Hepatic stellate cell (primary cell): ENCODE measurements around the gene PCDHB6.
"Not testable (repeated sequence)": the region's sequence is repeated elsewhere in the genome, so short reads cannot be mapped to it uniquely, and the experiment has no call there.

ENCODE experiments used
- DNase-seq: peaks from one replicate; pipeline ENCODE4 v3.0.0; 2011; ENCODE audit warnings: low spot score

The PCDHB6 gene

DNA sequence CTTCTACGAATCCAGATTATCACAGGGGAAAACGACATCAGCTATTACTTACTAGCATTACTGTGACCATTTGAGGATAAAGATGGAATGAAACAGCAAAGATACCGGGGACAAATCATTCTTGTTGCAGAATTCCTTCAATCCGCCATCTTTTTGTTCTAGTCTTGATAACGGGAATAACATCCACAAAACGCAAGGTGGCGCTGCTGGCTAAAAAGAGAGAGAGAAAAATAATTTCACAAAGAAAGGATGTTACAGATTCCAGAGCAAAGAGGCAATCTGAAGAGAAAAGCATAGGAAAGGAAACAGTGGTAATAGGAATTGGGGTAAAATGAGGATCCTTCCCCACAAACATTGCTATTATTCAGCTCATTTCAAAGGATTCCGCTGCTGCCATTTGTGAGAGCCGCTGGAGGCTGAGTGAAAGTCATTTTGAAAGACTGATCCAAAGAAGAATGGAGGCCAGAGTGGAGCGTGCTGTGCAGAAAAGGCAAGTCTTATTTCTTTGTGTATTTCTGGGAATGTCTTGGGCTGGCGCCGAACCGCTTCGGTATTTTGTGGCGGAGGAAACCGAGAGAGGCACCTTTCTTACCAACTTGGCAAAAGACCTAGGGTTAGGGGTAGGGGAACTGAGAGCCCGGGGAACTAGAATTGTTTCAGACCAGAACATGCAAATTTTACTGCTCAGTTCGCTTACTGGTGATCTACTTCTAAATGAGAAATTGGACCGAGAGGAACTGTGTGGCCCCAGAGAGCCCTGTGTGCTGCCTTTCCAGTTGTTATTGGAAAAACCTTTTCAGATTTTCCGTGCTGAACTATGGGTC lies 22.7 kb downstream of the PCDHB6 start, which contains the start of gene PCDHB7:
Gene PCDHB7 (plus strand): TSS at position 264 of the 824 bp plus-strand sequence. CDS start 192 bp downstream, at position 456.
- DNase-seq = peak; percentile 38

DNA sequence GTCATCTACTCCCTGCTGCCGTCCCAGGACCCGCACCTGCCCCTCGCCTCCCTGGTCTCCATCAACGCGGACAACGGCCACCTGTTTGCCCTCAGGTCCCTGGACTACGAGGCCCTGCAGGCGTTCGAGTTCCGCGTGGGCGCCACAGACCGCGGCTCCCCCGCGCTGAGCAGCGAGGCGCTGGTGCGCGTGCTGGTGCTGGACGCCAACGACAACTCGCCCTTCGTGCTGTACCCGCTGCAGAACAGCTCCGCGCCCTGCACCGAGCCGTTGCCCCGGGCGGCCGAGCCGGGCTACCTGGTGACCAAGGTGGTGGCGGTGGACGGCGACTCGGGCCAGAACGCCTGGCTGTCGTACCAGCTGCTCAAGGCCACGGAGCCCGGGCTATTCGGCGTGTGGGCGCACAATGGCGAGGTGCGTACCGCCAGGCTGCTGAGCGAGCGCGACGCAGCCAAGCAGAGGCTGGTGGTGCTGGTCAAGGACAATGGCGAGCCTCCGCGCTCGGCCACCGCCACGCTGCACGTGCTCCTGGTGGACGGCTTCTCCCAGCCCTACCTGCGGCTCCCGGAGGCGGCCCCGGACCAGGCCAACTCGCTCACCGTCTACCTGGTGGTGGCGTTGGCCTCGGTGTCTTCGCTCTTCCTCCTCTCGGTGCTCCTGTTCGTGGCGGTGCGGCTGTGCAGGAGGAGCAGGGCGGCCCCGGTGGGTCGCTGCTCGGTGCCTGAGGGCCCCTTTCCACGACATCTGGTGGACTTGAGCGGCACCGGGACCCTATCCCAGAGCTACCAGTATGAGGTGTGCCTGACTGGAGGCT lies 24.6 kb downstream of the PCDHB6 start:
- DNase-seq = not testable (repeated sequence)

DNA sequence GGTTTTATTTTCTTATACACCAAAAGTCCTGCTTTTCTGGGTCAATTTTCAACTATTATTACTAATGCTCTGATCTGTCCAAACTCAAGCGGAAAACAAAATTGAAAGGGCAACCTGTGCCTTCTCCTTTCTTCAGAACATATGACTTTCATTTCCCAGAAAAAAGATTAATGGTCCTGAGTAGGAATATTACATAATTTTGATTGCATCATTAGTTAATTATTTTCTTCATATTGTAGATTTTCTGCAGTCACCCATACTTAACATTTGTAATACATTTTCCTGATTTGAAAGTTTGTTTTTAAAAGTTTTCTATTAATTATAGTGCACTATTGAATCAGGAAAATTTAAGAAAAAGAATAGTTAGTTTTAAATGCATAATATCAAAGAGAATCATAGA lies 26.1 kb downstream of the PCDHB6 start:
- no peak for DNase-seq

DNA sequence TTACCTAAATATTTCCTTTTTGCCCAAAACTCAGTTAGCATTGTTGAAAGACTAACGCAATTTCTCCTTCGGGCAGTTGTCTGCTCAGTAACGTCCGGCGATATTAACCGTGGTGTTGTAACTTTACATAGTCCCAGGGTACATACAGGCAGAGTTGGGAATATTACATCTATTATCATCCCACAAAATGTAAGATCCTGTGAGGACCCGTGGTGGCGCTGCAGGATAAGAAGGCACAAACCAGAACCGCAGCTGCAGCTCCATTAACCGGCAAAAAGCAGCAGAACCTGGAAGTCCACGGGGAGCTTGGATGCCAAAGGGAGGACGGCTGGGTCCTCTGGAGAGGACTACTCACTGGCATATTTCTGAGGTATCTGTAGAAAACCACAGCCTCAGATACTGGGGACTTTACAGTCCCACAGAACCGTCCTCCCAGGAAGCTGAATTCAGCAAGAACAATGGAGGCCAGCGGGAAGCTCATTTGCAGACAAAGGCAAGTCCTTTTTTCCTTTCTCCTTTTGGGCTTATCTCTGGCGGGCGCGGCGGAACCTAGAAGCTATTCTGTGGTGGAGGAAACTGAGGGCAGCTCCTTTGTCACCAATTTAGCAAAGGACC lies 27.8 kb downstream of the PCDHB6 start, which contains the start of gene PCDHB8:
Gene PCDHB8 (plus strand): TSS at position 214 of the 615 bp plus-strand sequence. CDS start 245 bp downstream, at position 459.
- DNase-seq = not testable (repeated sequence)

DNA sequence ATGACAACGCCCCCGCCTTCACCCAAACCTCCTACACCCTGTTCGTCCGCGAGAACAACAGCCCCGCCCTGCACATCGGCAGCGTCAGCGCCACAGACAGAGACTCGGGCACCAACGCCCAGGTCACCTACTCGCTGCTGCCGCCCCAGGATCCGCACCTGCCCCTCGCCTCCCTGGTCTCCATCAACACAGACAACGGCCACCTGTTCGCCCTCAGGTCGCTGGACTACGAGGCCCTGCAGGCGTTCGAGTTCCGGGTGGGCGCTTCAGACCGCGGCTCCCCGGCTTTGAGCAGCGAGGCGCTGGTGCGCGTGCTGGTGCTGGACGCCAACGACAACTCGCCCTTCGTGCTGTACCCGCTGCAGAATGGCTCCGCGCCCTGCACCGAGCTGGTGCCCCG lies 29.5 kb downstream of the PCDHB6 start:
- not testable (repeated sequence) for DNase-seq

DNA sequence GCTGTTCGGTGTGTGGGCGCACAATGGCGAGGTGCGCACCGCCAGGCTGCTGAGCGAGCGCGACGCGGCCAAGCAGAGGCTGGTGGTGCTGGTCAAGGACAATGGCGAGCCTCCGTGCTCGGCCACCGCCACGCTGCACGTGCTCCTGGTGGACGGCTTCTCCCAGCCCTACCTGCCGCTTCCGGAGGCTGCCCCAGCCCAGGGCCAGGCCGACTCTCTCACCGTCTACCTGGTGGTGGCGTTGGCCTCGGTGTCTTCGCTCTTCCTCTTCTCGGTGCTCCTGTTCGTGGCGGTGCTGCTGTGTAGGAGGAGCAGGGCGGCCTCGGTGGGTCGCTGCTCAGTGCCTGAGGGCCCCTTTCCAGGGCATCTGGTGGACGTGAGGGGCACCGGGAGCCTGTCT lies 30.0 kb downstream of the PCDHB6 start:
- not testable (repeated sequence) for DNase-seq

DNA sequence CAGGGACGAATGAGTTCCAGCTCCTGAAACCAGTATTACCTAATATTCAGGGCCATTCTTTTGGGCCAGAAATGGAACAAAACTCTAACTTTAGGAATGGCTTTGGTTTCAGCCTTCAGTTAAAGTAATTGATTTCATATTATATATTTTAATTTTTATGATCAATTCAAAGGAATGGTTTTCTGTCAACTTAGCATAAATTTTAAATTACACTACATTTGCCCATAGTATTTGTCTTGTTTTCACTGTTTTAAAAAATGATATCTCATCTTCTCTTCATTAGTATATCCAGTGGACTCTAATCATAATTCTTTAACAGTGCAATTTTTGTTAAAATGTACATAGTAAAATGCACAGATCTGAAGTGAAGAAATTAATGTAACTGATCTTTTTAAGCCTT lies 30.5 kb downstream of the PCDHB6 start:
- no peak for DNase-seq

DNA sequence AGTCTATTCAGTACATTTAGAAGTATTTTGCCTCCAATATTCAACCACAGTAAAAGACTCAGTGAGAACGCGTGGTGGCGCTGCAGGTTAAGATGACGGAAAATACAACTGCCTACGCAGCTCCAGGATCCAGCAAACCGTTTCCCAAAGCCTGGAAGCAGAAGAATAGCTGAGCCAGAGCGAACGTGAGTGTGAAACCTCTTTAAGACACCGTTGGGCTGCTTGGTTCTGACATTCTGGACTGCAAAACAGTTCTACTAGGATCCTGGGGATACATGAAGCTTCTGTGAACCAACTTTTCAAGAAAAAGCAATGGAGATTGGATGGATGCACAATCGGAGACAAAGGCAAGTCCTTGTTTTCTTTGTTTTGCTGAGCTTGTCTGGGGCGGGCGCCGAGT lies 32.4 kb downstream of the PCDHB6 start, which contains the start of gene PCDHB16:
Gene PCDHB16 (plus strand): TSS at position 140 of the 400 bp plus-strand sequence. CDS start 173 bp downstream, at position 313.
- peak; percentile 47 for DNase-seq

DNA sequence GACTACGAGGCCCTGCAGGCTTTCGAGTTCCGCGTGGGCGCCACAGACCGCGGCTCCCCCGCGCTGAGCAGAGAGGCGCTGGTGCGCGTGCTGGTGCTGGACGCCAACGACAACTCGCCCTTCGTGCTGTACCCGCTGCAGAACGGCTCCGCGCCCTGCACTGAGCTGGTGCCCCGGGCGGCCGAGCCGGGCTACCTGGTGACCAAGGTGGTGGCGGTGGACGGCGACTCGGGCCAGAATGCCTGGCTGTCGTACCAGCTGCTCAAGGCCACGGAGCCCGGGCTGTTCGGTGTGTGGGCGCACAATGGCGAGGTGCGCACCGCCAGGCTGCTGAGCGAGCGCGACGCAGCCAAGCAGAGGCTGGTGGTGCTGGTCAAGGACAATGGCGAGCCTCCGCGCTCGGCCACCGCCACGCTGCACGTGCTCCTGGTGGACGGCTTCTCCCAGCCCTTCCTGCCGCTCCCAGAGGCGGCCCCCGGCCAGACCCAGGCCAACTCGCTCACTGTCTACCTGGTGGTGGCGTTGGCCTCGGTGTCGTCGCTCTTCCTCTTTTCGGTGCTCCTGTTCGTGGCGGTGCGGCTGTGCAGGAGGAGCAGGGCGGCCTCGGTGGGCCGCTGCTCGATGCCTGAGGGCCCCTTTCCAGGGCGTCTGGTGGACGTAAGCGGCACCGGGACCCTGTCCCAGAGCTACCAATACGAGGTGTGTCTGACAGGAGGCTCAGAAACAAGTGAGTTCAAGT lies 34.4 kb downstream of the PCDHB6 start:
- DNase-seq = not testable (repeated sequence)

DNA sequence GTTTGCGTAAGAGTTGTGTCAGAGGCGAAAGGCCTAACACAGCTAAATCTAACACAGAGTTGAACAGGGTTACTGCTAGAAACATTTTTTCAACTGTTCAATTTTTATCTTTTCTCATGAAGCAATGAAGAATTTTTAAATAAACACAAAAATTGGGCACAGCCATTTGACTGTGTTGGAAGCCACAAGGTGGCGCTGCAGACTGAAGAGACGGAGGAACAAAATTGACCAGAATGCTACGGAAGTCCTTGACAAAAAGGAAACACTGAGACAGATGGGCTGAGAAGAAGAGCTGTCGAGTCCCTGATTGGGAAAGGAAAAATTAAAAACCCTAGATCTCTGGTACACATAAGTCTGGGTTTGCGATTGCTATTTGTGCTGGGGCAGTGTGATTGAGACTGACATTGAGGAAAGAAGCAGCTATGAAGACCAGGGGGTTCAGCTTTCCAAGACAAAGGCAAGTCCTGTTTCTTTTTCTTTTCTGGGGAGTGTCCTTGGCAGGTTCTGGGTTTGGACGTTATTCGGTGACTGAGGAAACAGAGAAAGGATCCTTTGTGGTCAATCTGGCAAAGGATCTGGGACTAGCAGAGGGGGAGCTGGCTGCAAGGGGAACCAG lies 37.1 kb downstream of the PCDHB6 start, which contains the start of gene PCDHB9:
Gene PCDHB9 (plus strand): TSS at position 265 of the 616 bp plus-strand sequence. CDS start 158 bp downstream, at position 423.
- no peak for DNase-seq

DNA sequence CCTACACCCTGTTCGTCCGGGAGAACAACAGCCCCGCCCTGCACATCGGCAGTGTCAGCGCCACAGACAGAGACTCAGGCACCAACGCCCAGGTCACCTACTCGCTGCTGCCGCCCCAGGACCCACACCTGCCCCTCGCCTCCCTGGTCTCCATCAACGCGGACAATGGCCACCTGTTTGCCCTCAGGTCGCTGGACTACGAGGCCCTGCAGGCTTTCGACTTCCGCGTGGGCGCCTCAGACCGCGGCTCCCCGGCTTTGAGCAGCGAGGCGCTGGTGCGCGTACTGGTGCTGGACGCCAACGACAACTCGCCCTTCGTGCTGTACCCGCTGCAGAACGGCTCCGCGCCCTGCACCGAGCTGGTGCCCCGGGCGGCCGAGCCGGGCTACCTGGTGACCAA lies 38.8 kb downstream of the PCDHB6 start:
- not testable (repeated sequence) for DNase-seq

DNA sequence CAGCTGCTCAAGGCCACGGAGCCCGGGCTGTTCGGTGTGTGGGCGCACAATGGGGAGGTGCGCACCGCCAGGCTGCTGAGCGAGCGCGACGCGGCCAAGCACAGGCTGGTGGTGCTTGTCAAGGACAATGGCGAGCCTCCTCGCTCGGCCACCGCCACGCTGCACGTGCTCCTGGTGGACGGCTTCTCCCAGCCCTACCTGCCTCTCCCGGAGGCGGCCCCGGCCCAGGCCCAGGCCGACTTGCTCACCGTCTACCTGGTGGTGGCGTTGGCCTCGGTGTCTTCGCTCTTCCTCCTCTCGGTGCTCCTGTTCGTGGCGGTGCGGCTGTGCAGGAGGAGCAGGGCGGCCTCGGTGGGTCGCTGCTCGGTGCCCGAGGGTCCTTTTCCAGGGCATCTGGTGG lies 39.3 kb downstream of the PCDHB6 start:
- DNase-seq = not testable (repeated sequence)

DNA sequence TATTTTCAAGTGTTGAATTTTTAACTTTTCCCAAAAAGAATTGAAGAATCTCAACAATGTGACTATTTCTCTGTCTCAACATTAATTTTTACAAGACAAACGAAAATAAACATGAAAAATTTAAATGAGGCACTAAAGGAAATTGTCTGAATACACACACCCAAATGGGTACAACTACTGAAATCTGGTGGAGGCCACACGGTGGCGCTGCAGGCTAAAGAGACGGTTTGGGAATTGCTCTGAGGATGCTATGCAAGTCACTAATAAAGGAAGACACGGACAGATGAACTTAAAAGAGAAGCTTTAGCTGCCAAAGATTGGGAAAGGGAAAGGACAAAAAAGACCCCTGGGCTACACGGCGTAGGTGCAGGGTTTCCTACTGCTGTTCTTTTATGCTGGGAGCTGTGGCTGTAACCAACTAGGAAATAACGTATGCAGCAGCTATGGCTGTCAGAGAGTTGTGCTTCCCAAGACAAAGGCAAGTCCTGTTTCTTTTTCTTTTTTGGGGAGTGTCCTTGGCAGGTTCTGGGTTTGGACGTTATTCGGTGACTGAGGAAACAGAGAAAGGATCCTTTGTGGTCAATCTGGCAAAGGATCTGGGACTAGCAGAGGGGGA lies 42.4 kb downstream of the PCDHB6 start, which contains the start of gene PCDHB10:
Gene PCDHB10 (plus strand): TSS at position 244 of the 616 bp plus-strand sequence. CDS start 200 bp downstream, at position 444.
- DNase-seq = peak; percentile 28

DNA sequence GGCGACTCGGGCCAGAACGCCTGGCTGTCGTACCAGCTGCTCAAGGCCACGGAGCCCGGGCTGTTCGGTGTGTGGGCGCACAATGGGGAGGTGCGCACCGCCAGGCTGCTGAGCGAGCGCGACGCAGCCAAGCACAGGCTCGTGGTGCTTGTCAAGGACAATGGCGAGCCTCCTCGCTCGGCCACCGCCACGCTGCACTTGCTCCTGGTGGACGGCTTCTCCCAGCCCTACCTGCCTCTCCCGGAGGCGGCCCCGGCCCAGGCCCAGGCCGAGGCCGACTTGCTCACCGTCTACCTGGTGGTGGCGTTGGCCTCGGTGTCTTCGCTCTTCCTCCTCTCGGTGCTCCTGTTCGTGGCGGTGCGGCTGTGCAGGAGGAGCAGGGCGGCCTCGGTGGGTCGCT lies 44.5 kb downstream of the PCDHB6 start:
- DNase-seq = not testable (repeated sequence)

DNA sequence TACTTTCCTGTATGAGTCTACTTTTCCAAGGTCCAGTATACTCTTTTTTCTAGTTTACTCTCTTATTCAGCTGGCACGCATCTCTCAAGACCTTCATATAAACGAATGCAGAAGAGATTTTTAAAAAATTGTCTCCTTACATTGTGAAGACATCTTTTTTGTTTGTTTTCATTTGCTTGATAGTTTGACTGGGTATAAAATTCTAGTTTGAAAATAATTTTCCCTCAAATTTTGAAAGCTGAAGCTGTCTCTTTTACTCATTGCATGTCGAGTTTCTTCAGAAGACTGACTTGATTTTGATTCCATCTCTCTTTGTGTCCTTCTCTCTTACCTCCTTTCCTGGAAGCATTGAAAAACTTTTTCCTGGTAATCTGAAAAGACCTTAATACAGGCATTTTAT lies 46.5 kb downstream of the PCDHB6 start:
- no peak for DNase-seq

DNA sequence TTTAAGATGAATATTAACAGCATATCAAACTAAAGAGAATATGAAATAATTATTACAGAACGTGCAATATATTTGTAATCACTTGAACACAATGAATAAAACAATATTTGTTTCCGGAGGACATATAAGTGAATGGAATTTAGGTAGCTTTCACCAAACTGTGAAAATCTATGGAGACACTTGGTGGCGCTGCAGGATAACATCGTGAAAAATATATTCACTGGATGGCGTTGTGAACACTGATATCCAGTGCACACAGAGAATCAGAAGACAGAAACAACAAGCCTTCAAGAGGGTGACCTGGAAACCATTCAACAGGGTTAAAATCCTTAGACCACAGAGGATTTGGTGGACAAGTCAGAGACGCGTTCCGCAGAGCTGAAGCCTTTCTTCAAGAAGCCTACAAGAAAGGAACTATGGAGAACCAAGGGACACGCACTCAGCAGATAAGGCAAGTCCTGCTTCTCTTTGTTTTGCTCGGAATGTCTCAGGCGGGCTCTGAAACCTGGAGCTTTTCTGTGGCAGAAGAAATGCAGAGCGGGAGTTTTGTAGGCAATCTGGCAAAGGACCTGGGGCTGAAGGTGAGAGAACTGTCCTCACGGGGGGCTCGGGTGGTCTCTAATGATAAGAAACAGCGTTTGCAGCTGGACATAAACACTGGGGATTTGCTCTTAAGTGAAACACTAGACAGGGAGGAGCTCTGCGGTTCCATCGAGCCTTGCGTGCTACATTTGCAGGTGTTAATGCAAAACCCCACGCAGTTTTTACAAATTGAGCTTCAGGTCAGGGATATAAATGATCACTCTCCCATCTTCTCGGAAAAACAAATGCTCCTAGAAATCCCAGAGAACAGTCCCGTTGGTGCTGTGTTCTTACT lies 49.7 kb downstream of the PCDHB6 start, which contains the start of gene PCDHB11:
Gene PCDHB11 (plus strand): TSS at position 269 of the 877 bp plus-strand sequence. CDS start 148 bp downstream, at position 417.
- no peak for DNase-seq

DNA sequence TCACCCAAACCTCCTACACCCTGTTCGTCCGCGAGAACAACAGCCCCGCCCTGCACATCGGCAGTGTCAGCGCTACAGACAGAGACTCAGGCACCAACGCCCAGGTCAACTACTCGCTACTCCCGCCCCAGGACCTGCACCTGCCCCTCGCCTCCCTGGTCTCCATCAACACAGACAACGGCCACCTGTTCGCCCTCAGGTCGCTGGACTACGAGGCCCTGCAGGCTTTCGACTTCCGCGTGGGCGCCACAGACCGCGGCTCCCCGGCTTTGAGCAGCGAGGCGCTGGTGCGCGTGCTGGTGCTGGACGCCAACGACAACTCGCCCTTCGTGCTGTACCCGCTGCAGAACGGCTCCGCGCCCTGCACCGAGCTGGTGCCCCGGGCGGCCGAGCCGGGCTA lies 51.3 kb downstream of the PCDHB6 start:
- not testable (repeated sequence) for DNase-seq

DNA sequence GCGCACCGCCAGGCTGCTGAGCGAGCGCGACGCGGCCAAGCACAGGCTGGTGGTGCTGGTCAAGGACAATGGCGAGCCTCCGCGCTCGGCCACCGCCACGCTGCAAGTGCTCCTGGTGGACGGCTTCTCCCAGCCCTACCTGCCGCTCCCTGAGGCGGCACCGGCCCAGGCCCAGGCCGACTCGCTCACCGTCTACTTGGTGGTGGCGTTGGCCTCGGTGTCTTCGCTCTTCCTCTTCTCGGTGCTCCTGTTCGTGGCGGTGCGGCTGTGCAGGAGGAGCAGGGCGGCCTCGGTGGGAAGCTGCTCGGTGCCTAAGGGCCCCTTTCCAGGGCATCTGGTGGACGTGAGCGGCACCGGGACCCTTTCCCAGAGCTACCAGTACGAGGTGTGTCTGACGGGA lies 51.8 kb downstream of the PCDHB6 start:
- DNase-seq = not testable (repeated sequence)
